ENCODE data around the gene SLC8A3. TPM values are rescaled to one million over a fixed set of nuclear protein-coding genes. Genes with fewer than 3 reads are reported as not detected.

SLC8A3 gene
- total RNA-seq, 1 donor from 2014 or later = 0.43 TPM

- no peaks in the 10 kb centered on the region for H3K36me3 Mint-ChIP-seq (ENCODE audit: insufficient read depth)
- TF ChIP-seq, protein P1, sequence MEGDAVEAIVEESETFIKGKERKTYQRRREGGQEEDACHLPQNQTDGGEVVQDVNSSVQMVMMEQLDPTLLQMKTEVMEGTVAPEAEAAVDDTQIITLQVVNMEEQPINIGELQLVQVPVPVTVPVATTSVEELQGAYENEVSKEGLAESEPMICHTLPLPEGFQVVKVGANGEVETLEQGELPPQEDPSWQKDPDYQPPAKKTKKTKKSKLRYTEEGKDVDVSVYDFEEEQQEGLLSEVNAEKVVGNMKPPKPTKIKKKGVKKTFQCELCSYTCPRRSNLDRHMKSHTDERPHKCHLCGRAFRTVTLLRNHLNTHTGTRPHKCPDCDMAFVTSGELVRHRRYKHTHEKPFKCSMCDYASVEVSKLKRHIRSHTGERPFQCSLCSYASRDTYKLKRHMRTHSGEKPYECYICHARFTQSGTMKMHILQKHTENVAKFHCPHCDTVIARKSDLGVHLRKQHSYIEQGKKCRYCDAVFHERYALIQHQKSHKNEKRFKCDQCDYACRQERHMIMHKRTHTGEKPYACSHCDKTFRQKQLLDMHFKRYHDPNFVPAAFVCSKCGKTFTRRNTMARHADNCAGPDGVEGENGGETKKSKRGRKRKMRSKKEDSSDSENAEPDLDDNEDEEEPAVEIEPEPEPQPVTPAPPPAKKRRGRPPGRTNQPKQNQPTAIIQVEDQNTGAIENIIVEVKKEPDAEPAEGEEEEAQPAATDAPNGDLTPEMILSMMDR (IDR thresholded peaks at IDR 0.05; ENCODE audit: unreplicated experiment) = no peak
- H3K27me3 Mint-ChIP-seq = peaks cover 10% of the 10 kb centered on the region
- H3K9me3 Mint-ChIP-seq (ENCODE audit: low read depth) = no peaks in the 10 kb centered on the region
- no peak for DNase-seq (ENCODE audit: low spot score, unreplicated experiment)
- H3K27ac Mint-ChIP-seq = no peak overlapping the region
- H3K4me3 Mint-ChIP-seq (ENCODE audit: low read depth) = no peak overlapping the region
- H3K4me1 Mint-ChIP-seq (ENCODE audit: low read depth) = no peaks in the 10 kb centered on the region
These were observed 110.4 kb downstream of the SLC8A3 start for GRCh38 chr14:70078329-70078728.

- Mint-ChIP-seq H3K27ac (no peak overlapping the region), H3K9me3 (ENCODE audit: low read depth) (no peaks in the 10 kb centered on the region), H3K36me3 (ENCODE audit: insufficient read depth) (no peaks in the 10 kb centered on the region), H3K4me3 (ENCODE audit: low read depth) (no peak overlapping the region), H3K27me3 (peaks cover 10% of the 10 kb centered on the region), H3K4me1 (ENCODE audit: low read depth) (no peaks in the 10 kb centered on the region)
- TF ChIP-seq, protein P1 (IDR thresholded peaks at IDR 0.05; ENCODE audit: unreplicated experiment) = no peak
- DNase-seq (ENCODE audit: low spot score, unreplicated experiment) = no peak
These were observed 111.0 kb downstream of the SLC8A3 start for GRCh38 chr14:70077720-70078119.

- H3K27me3 Mint-ChIP-seq = peaks cover 10% of the 10 kb centered on the region
- no peaks in the 10 kb centered on the region for H3K36me3 Mint-ChIP-seq (ENCODE audit: insufficient read depth)
- TF ChIP-seq, protein P1 (IDR thresholded peaks at IDR 0.05; ENCODE audit: unreplicated experiment) = no peak
These were observed 111.7 kb downstream of the SLC8A3 start for GRCh38 chr14:70077005-70077404.

DNA sequence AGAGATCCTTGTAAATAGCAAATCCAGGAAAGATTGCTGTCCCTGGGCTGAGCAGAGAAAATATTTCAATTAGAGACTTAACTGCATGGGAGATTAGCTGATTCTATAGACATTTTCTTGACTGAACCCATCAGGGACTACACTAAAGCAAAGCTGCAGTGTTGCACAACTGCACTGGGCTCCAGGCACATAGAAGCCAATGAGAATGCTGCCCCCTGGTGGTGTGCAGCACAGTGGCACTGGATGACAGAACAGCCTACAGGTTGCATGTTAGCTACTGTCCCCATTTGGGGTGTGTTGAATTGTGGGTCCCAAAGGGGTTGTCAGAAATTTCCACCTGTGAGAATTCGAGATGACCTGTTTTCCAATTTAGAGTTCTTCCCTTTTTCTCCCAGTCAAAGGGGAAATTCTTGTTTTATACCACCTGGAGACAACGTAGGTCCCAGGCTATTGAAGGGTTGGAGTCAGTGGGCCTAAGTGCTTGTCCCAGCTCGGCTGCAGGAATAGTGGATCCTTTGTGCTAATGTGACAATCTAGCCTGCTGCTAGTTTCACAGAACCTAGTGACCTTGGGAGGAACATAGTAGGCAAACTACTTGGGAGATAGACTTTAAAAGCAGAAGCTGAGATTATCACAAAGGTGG lies 114.7 kb downstream of the SLC8A3 start:
- Mint-ChIP-seq H3K27me3 (no peaks in the 10 kb centered on the region), H3K36me3 (ENCODE audit: insufficient read depth) (no peaks in the 10 kb centered on the region), H3K4me3 (ENCODE audit: low read depth) (no peak overlapping the region), H3K9me3 (ENCODE audit: low read depth) (no peaks in the 10 kb centered on the region), H3K4me1 (ENCODE audit: low read depth) (no peaks in the 10 kb centered on the region), H3K27ac (no peak overlapping the region)
- TF ChIP-seq, protein P1 (IDR thresholded peaks at IDR 0.05; ENCODE audit: unreplicated experiment) = peak; percentile 95
- peak; percentile 55 for DNase-seq (ENCODE audit: low spot score, unreplicated experiment)

More at GRCh38 chr14:70077005-70077404, 111.7 kb downstream of the SLC8A3 start:
- DNase-seq (ENCODE audit: low spot score, unreplicated experiment) = no peak
- Mint-ChIP-seq H3K9me3 (ENCODE audit: low read depth) (no peaks in the 10 kb centered on the region), H3K4me1 (ENCODE audit: low read depth) (no peaks in the 10 kb centered on the region), H3K4me3 (ENCODE audit: low read depth) (no peak overlapping the region), H3K27ac (no peak overlapping the region)

DNA sequence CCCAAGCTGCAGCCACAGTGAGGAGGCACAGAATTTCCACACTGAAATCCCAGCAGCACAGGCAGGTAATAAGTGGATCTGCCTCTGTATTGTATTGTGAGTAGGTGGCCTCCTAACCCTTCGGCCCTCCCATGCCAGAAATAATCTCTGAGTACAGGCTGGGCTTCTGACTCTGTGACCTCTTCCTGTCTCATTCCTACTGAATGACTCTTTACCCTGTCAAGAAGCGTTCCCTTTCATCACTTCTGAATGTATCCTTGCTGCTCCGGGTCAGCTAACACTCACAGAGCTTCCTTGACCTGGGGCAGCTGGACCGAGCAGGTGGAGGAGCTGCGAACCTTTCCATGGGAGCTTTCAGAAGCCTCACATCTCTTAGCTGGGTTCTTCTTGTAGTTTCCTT lies 119.6 kb downstream of the SLC8A3 start:
- peaks cover 5% of the 10 kb centered on the region for H3K27me3 Mint-ChIP-seq
- H3K4me1 Mint-ChIP-seq (ENCODE audit: low read depth) = no peaks in the 10 kb centered on the region
- H3K4me3 Mint-ChIP-seq (ENCODE audit: low read depth) = no peak overlapping the region
- H3K36me3 Mint-ChIP-seq (ENCODE audit: insufficient read depth) = no peaks in the 10 kb centered on the region
- TF ChIP-seq, protein P1 (IDR thresholded peaks at IDR 0.05; ENCODE audit: unreplicated experiment) = no peak
- no peak for DNase-seq (ENCODE audit: low spot score, unreplicated experiment)
- no peaks in the 10 kb centered on the region for H3K9me3 Mint-ChIP-seq (ENCODE audit: low read depth)
- H3K27ac Mint-ChIP-seq = no peak overlapping the region
